HUES6 (cell line): ENCODE data around the gene DCBLD1.

Experiments used
- H3K27ac ChIP-seq: 2 replicates; pipeline ENCODE4 v1.7.0; 2013; ENCODE audit warnings: low read depth, mild to moderate bottlenecking, low read length, inconsistent platforms
- H3K27me3 ChIP-seq: 2 replicates; pipeline ENCODE4 v1.6.1; 2013; ENCODE audit warnings: low read length; ENCODE audit not compliant: control insufficient read depth, insufficient read depth
- H3K36me3 ChIP-seq: 2 replicates; pipeline ENCODE4 v1.6.1; 2013; ENCODE audit warnings: low read length; ENCODE audit not compliant: control insufficient read depth, insufficient read depth
- H3K4me1 ChIP-seq: 2 replicates; pipeline ENCODE4 v1.6.1; 2013; ENCODE audit warnings: low read length; ENCODE audit not compliant: control insufficient read depth, insufficient read depth
- H3K4me3 ChIP-seq: 2 replicates; pipeline ENCODE4 v1.5.1; 2013; ENCODE audit warnings: low read depth, low read length
- H3K9ac ChIP-seq: one replicate; pipeline ENCODE4 v1.6.1; 2013; ENCODE audit warnings: mild to moderate bottlenecking, low read length
- H3K9me3 ChIP-seq: 2 replicates; pipeline ENCODE4 v1.6.1; 2013; ENCODE audit warnings: low read depth, low read length; ENCODE audit not compliant: control insufficient read depth, insufficient read depth

Gene DCBLD1

DNA sequence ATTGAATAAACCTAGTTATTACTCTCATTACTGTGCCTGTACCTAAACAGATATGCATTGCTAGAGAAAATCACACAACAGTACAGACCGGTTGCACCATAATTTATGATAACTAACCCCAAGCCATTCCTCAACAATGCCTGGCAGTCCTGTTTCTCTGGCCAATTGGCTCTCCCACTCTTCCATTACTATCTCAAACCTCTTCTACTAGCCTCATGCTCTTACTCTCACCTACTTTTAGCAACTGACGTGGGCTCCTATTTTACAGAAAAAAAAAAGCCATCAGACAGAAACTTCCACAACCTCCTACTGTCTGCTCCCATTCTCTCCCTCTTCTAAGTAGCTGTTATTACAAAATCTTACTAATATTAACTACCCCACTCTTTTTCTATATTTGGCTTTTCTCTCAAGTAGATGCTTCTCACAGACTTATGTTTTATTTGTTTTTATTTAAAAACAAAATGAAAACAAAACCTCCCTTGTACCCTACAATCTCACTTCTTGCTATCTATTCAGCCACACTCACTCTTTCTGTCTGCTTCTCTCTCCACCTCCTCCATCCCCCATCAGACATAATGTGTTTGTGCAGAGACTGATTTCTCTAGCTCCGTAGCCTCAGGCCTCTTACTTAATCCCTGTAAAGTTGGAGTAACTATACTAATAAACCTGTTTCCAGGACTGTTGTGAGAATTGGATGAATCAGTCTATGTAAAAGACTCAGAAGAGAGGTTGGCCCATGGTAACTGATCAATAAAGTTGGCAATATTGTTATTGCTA, 110.7 kb downstream of the DCBLD1 start:
- peaks cover 10% of the 10 kb centered on the region; the same call in 1 of the 2 replicates for H3K9me3 ChIP-seq
- peaks cover 25% of the 10 kb centered on the region for H3K36me3 ChIP-seq

DNA sequence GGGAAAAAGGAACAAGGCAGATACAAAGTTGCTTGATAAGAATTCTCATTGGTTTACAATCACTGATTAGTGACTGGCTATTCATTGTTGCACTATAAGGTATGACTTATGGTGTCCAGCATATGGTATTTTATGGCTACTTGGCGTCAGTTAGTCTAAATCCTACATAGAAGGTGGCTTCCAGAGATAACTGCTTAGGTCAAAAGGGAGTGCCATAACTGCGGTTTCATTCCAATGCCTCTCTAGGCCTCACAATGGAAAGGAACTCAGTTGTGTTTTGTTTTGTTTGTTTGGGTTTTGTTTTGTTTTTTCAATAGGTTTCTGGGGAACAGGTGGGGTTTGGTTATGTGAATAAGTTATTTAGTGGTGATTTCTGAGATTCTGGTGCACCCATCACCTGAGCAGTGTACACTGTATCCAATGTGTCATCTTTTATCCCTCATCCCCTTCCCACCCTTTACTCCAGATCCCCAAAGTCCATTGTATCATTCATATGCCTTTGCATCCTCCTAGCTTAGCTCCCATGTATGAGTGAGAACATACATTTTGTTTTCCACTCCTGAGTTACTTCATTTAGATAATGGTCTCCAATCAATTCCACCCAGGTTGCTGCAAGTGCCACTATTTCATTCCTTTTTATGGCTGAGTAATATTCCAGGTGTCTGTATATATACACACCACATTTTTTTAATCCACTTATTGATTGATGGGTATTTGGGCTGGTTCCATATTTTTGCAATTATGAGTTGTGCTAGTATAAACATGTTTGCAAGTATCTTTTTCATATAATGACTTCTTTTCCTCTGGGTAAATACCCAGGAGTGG, 112.8 kb downstream of the DCBLD1 start:
- Histone ChIP-seq H3K9me3 (peaks cover 14% of the 10 kb centered on the region; the same call in 1 of the 2 replicates), H3K36me3 (peaks cover 25% of the 10 kb centered on the region)

More for the DNA sequence above, 110.7 kb downstream of the DCBLD1 start:
- H3K4me3 ChIP-seq: no peak overlapping the region
- no peaks in the 10 kb centered on the region for H3K27me3 ChIP-seq
- H3K4me1 ChIP-seq: no peaks in the 10 kb centered on the region; the same call in 1 of the 2 replicates
- no peak overlapping the region for H3K9ac ChIP-seq
- H3K27ac ChIP-seq: no peak overlapping the region

DNA sequence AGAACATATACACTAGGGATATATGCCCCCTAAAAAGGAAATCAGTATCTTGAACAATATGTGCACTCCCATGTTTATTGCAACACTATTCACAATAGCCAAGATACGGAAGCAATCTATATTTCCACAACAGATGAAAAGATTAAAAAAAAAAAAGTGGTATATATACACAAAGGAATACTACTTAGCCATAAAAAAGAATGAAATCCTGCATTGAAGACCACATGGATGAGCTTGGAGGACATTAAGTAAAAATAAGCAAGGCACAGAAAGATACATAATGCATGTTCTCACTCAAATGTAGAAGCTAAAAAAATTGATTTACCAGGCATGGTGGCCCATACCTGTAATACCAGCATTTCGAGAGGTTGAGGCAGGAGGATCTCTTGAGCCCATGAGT, 115.3 kb downstream of the DCBLD1 start:
- no peaks in the 10 kb centered on the region; the same call in 1 of the 2 replicates for H3K4me1 ChIP-seq
- no peak overlapping the region for H3K4me3 ChIP-seq
- H3K27ac ChIP-seq: no peak overlapping the region
- H3K9ac ChIP-seq: no peak overlapping the region
- no peaks in the 10 kb centered on the region for H3K27me3 ChIP-seq
- peaks cover 22% of the 10 kb centered on the region for H3K36me3 ChIP-seq
- H3K9me3 ChIP-seq: peaks cover 14% of the 10 kb centered on the region; the same call in 1 of the 2 replicates

More for the DNA sequence above, 112.8 kb downstream of the DCBLD1 start:
- H3K4me1 ChIP-seq: no peaks in the 10 kb centered on the region; the same call in 1 of the 2 replicates
- no peak overlapping the region for H3K27ac ChIP-seq
- no peak overlapping the region for H3K4me3 ChIP-seq
- no peaks in the 10 kb centered on the region for H3K27me3 ChIP-seq
- H3K9ac ChIP-seq: no peak overlapping the region
